ENCODE measurements around the gene BICC1. TPM values are rescaled to one million over a fixed set of nuclear protein-coding genes. Genes with fewer than 3 reads are reported as not detected.
A peak's percentile ranks its signal among the peaks of the same experiment; 100 is the strongest.

Gene BICC1
- total RNA-seq, 2 donors from 2014 or later = 35.3 to 42.0 TPM

GRCh38 chr10:58712982-58713381 lies 200.3 kb downstream of the BICC1 start:
- WGBS, 2 donors = 43 to 49% methylated on average over 1 of the region's 1 CpG

GRCh38 chr10:58714409-58714808 lies 201.7 kb downstream of the BICC1 start:
- no peak overlapping the region for H3K4me3 ChIP-seq
- no peak overlapping the region for H3K27ac ChIP-seq
- DNase-seq (no peak), ATAC-seq (peak; percentile 12)
- no peaks in the 10 kb centered on the region for H3K9me3 ChIP-seq
- intact Hi-C loops (cut with DNase I) = no loop called here
- 46 to 50% methylated on average over 2 of the region's 2 CpGs for WGBS, 2 donors
- H3K4me1 ChIP-seq = peaks cover 16% of the 10 kb centered on the region
- no peaks in the 10 kb centered on the region for H3K27me3 ChIP-seq
- H3K36me3 ChIP-seq (replicated peaks in 1 of 2; ENCODE audit: insufficient read depth in 1 of 2, low read depth in 2 of 2) = no peaks in the 10 kb centered on the region
- no peak for TF ChIP-seq CTCF (IDR thresholded peaks at IDR 0.05)
- TF ChIP-seq POLR2A (IDR thresholded peaks at IDR 0.05) = no peak

More at GRCh38 chr10:58712982-58713381, 200.3 kb downstream of the BICC1 start:
- DNase-seq (no peak), ATAC-seq (no peak)
- H3K4me1 ChIP-seq = peaks cover 12% of the 10 kb centered on the region
- no peaks in the 10 kb centered on the region for H3K36me3 ChIP-seq (replicated peaks in 1 of 2; ENCODE audit: insufficient read depth in 1 of 2, low read depth in 2 of 2)
- H3K9me3 ChIP-seq = no peaks in the 10 kb centered on the region
- no peaks in the 10 kb centered on the region for H3K27me3 ChIP-seq
- intact Hi-C loops (cut with DNase I) = no loop called here
- no peak for TF ChIP-seq CTCF (IDR thresholded peaks at IDR 0.05)
- TF ChIP-seq POLR2A (IDR thresholded peaks at IDR 0.05) = no peak
- H3K4me3 ChIP-seq = no peak overlapping the region
- no peak overlapping the region for H3K27ac ChIP-seq

- peaks cover 17% of the 10 kb centered on the region for H3K4me1 ChIP-seq
- TF ChIP-seq CTCF (IDR thresholded peaks at IDR 0.05) (no peak), POLR2A (IDR thresholded peaks at IDR 0.05) (no peak)
- intact Hi-C loops (cut with DNase I) = no loop called here
- 27 to 30% methylated on average over 2 of the region's 2 CpGs for WGBS, 2 donors
- H3K27ac ChIP-seq = no peak overlapping the region
- no peak overlapping the region for H3K4me3 ChIP-seq
- DNase-seq (no peak), ATAC-seq (peak; percentile 18)
- H3K27me3 ChIP-seq = no peaks in the 10 kb centered on the region
- H3K9me3 ChIP-seq = no peaks in the 10 kb centered on the region
- no peaks in the 10 kb centered on the region for H3K36me3 ChIP-seq (replicated peaks in 1 of 2; ENCODE audit: insufficient read depth in 1 of 2, low read depth in 2 of 2)
Measured at GRCh38 chr10:58715061-58715460, 202.4 kb downstream of the BICC1 start.

GRCh38 chr10:58718596-58718995 lies 205.9 kb downstream of the BICC1 start:
- ATAC-seq = no peak
- Histone ChIP-seq H3K4me1 (peaks cover 27% of the 10 kb centered on the region), H3K36me3 (replicated peaks in 1 of 2; ENCODE audit: insufficient read depth in 1 of 2, low read depth in 2 of 2) (no peaks in the 10 kb centered on the region), H3K27me3 (no peaks in the 10 kb centered on the region), H3K9me3 (no peaks in the 10 kb centered on the region), H3K4me3 (no peak overlapping the region), H3K27ac (no peak overlapping the region)
- WGBS, 2 donors = 57 to 65% methylated on average over 13 of the region's 13 CpGs
- TF ChIP-seq POLR2A (IDR thresholded peaks at IDR 0.05) (no peak), CTCF (IDR thresholded peaks at IDR 0.05) (no peak)
- DNase-seq = no peak
- intact Hi-C loops (cut with DNase I) = no loop called here

GRCh38 chr10:58721601-58722281 lies 209.1 kb downstream of the BICC1 start:
- H3K36me3 ChIP-seq (replicated peaks in 1 of 2; ENCODE audit: insufficient read depth in 1 of 2, low read depth in 2 of 2) = no peaks in the 10 kb centered on the region

More at GRCh38 chr10:58721601-58722281, 209.1 kb downstream of the BICC1 start:
- DNase-seq (no peak), ATAC-seq (no peak)
- Histone ChIP-seq H3K27ac (no peak overlapping the region), H3K4me3 (no peak overlapping the region), H3K9me3 (no peaks in the 10 kb centered on the region), H3K27me3 (no peaks in the 10 kb centered on the region), H3K4me1 (peaks cover 15% of the 10 kb centered on the region)
- TF ChIP-seq CTCF (IDR thresholded peaks at IDR 0.05) (no peak), POLR2A (IDR thresholded peaks at IDR 0.05) (no peak)
- WGBS, 2 donors = 72 to 73% methylated on average over 4 of the region's 4 CpGs
- intact Hi-C loops (cut with DNase I) = no loop called here
